ENCODE data around the gene PSME4.
"Not testable (repeated sequence)": the region's sequence is repeated elsewhere in the genome, so short reads cannot be mapped to it uniquely, and the experiment has no call there.

PSME4 gene

DNA sequence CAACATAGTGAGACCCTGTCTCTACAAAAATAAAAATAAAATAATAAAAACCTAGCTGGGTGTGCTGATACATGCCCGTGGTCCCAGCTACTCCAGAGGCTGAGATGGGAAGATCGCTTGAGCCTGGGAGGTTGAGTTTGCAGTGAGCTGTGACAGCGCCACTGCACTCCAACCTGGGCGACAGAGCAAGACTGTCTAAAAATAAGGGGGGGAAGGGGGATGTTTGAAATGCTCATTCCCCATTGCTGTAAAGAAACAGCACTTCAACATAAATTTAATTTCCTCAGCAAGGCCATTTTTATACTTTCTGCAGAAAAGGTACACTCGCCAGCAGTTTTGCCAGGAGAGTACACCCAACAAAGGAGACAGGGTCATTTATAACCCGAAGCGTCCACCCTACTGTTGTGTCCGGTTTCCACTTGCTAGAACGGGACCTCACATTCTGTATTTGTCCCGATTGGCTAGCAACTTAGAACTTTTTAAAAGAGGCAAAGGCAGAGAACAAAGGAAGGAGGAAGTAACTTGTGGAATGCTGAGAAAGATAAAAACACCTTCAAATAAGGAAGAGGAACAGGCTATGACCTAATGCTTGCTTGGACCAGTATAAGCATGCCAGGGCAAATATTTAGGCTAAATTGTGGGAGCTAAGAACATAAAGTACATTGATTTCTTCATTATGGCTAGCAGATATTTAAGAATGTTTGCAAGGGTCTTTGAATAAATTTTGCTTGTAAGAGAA lies 9.1 kb downstream of the PSME4 start:
- not testable (repeated sequence) for DNase-seq

DNA sequence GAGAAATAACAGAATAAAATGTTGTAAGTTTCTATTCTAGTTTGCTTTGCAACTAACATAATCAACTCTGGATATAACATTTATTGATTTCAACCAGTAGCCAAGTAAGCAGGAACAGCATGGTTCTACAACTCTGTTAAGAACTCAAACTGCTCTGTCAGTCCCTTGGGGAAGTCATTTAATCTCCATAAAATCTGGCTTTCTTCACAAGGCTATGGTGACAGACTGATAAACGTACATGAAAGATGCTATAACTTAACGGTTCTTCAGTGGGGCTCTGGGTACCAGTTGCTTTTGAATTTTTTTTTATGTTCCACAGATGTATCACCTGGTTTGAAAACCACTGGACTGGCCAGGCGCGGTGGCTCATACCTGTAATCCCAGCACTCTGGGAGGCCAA lies 10.3 kb downstream of the PSME4 start:
- no peak for DNase-seq

- no peak for DNase-seq
Measured at GRCh38 chr2:53958443-53958842, 12.3 kb downstream of the PSME4 start.

GRCh38 chr2:53952519-53952918 lies 18.3 kb downstream of the PSME4 start:
- no peak for DNase-seq

DNA sequence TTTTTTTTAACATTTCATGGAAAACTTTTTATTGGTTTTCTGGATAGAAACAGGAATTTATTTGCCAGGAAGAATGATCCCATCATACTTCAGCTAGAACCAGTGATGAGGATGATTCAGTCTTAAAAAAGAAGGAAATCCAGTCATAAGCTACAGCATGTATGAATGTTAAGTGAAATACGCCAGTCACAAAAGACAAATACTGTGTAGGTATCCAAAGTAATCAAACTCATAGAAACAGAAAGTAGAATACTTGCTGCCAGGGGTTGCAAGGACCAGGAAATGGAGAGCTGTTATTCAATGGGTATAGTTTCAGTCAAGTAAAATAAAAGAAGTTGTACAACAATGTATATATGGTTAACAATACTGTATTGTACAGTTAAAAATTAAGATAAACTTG lies 21.3 kb downstream of the PSME4 start:
- no peak for DNase-seq

DNA sequence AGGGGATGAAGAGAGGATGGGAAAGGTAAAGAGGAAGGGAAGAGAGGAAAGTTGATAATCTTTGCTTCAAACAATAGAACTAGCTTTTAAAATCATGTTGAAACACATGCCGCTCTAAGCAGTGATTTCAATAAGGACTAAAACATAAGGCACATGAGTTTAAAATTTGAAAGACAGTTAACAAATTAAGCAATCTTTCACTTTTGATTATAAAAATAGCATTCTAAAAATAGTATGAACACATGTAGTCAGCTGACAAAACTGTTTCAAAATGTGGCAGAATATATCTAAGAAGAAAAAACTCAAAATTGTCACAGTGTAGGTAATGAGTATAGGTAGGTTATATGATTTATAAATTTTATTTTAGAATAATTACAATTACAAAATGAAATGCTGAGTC lies 25.3 kb downstream of the PSME4 start:
- DNase-seq = no peak

DNA sequence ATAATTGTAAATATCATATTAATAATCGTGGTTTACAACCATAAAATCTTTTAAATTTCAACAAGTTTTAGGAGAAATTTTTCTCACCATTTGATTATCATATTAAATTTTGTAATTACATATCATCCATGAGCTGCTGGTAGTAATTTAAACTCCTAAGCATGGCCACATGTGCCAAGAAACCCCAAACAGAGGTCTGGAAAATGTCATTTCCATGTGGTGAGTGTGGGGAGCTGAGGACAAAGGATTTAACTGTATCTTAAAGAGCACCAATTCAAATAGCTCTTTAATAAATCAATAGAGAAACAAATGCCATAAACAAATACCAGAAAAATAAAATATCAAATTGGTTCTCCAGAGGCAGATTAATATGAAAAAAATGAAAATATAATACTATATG lies 26.3 kb downstream of the PSME4 start:
- no peak for DNase-seq

- DNase-seq = no peak
Measured at GRCh38 chr2:53942280-53942679, 28.5 kb downstream of the PSME4 start.

- no peak for DNase-seq
Measured at GRCh38 chr2:53941749-53942148, 29.0 kb downstream of the PSME4 start.

DNA sequence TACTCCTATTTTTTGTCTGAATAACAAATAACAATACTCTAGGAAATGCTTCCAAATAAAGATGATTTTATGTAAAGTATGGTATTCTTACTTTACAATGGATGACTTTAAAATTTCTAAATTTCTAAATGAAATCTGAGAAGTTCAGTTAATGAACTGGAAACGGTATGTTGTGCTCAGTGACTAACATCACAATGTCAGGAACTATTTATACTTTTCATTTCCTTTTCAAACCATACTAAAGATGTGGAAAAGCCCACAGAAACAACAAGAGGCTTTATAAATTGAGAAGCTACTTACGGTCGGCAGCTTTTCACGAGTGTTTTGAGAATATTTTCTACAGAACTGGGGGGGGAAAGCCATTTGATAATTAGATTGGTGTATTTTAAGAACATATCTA lies 31.1 kb downstream of the PSME4 start:
- DNase-seq = no peak

GRCh38 chr2:53938904-53939303 lies 31.9 kb downstream of the PSME4 start:
- no peak for DNase-seq

GRCh38 chr2:53933329-53933728 lies 37.5 kb downstream of the PSME4 start:
- no peak for DNase-seq

DNA sequence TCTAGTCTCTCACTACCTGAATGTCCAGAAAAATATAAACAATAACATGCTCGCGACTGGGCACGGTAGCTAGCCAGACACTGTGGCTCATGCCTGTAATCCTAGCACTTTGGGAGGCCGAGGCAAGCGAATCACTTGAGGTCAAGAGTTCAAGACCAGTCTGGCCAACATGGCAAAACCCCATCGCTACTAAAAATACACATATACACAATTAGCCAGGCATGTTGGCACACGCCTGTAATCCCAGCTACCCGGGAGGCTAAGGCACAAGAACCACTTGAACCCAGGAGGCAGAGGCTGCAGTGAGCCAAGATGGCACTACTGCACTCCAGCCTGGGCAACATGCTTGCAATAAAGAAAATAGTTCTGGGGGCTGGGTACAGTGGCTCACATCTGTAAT lies 44.5 kb downstream of the PSME4 start:
- DNase-seq = not testable (repeated sequence)

DNA sequence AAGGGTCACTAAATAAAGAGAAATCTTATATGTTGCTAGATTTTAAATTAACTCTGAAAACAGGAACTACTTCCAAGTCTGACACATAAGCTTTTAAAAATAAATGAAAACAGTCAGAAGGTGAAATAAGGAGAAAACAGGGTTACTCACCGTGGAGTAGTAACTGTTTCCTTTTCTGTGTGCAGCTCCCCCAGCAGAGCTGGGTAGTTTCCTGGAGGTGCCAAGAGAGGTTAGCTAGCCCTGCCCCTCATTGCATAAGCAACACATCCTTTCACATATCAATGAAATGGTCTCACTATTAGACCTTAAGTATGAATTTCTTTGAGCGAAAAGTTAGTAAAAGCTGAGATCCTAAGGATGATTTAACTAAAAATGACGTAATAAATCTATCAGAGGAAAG lies 57.1 kb downstream of the PSME4 start:
- DNase-seq = no peak

GRCh38 chr2:53911434-53912189 lies 59.2 kb downstream of the PSME4 start:
- no peak for DNase-seq

DNA sequence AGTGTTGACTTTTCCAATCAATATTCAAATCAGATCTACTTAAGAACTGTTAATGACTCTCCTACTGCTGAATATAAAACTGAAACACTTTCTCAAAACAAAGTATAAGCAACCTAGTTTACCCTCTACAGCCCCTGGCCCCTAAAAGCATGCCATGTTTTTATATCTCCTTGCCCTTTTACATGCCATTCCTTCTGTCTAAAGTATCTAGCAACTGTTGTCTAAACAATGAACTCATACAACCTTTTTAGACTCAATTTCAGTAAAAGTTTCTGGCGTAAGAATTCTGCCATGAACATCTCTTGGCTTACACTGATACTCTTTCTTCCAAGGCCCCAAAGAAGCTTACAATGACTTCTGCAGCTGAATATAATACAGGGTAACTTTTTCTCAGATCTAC lies 63.2 kb downstream of the PSME4 start:
- no peak for DNase-seq

GRCh38 chr2:53905396-53905795 lies 65.4 kb downstream of the PSME4 start:
- no peak for DNase-seq

DNA sequence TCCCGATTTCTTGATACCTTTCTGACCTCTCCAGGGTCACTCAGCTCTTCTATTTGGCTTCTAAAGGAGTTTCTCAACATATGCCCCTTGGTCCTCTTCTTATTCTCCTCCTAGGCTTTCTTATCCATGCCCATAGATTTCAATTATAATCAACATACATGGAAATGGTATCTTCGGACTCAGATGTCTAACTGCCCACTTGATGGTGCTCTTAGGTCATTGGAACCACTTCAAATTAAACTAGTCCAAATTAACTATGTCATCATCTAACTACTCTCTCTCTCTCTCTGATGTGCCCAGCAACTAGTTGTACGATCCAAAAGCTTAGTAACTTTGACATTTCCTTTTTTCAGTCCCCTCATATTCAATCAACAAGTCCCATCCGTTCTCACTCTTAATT lies 67.8 kb downstream of the PSME4 start:
- DNase-seq = no peak

DNA sequence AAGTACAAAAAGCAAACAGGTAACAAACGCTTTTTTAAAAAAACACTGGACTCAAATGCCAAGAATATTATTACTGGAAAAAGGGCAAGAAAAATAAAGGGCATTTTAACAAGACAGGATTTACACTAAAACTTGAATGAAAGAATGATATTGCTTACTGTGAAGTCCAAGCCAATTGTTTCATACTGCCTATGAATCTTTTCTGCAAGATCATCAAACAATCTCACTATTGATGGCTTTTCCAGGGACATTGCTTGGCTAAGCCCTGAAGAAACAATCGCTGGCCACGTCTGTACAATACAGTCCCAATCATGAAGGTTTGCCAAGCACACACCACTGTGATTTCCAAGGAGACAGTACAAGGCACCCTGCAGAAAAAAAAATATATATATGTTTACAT lies 69.6 kb downstream of the PSME4 start:
- DNase-seq = no peak

GRCh38 chr2:53896864-53897263 lies 73.9 kb downstream of the PSME4 start:
- DNase-seq = no peak

DNA sequence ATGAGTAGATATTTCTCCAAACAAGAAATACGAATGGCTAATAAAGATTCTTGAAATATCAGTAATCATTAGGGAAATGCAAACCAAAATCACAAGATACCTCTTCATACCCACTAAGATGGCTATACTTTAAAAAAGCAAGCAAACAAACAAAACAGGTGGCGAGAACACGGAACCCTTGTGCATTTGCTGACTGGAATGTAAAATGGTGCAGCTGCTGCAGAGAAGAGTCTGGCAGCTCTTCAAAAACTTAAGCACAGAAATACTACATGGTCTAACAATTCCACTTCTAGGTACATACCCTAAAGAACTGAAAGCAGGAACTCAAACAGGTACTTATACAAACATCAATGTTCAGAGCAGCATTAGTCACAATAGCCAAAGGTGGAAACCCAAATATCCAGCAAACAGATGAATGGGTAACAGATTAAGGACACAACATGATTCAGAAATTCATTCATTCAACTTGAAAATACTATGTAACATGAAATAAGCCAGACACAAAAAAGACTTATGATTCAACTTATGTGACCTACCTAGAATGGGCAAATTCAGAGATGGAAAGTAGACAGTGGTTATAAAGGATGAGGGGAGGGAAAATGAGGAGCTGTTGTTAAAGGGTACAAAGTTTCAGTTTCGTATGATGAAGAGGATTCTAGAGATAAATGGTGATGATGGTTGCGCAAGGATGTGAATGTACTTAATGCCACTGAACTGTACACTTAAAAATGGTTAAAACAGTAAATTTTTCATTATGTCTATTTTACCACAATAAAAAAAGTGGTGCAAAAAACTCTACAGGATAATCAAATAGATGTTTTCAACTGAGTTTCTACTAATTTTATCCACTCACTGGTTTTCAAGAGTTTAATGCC lies 84.2 kb downstream of the PSME4 start:
- DNase-seq = no peak

DNA sequence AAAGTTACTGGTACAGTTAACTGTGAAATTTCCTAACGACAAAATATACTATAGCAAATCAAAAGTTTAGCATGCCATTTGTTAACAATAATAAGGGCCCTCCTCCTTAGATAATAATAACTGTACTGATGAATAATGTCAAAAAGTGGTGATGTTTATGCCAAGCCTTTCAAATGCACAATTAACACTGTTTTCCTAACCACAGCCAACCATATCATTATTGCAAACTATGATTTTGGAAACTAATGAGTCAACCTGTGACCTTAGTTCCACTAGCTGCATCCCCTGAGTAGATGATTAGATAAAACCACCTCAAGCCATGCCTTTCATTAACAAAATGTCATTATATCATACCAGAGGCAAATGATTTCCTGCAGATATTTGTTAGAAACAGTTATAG lies 85.9 kb downstream of the PSME4 start:
- DNase-seq = no peak

DNA sequence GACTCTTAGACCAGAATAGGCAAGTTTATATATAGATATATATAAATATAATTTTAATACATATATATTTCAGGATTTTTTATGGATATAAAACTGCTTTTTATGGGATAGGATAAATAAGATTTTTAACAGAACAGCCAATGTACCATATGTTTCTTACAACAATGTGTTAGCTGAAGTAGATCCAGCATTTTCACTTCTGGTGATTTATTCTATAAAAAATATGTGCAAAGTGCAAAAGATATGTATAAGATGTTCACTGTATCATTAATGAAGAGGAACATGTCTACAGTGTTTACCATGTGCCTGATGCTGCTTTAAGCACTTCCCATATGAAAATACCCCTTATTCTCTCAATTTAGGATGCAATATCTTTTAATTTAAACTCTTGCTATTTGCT lies 88.8 kb downstream of the PSME4 start:
- DNase-seq = no peak

- no peak for DNase-seq
Measured at GRCh38 chr2:53881360-53881759, 89.4 kb downstream of the PSME4 start.

Data from retina (tissue), 1 donor.